ENCODE results near the gene SP5.

DNA sequence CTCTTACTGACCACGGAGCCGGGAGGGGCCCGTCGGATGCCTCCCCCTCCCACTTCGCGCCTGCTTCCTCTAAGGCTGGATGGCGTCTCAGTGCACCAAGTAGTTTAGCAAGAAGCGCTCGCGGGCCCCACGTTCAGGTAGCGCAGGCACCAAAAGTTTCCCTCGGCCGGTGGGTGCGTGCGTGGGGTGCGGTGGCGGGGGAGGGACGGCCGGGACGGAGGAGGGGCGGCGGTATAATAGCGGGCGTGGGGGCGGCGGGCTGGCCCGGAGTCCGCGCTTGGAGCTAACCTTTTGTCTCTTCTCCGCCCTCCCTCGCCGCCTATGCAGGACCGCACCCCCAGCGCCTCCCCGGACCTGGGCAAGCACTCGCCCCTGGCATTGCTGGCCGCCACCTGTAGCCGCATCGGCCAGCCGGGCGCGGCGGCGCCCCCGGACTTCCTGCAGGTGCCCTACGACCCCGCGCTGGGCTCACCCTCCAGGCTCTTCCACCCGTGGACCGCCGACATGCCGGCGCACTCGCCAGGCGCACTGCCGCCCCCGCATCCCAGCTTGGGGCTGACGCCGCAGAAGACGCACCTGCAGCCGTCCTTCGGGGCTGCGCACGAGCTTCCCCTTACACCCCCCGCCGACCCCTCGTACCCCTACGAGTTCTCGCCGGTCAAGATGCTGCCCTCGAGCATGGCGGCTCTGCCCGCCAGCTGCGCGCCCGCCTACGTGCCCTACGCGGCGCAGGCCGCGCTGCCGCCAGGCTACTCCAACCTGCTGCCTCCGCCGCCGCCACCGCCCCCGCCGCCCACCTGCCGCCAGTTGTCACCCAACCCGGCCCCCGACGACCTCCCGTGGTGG is 1.0 kb downstream of the SP5 start:
- TF ChIP-seq CTCF (IDR thresholded peaks at IDR 0.05; ENCODE audit: insufficient read depth, low read depth, low read length) (no peak), EZH2 (IDR thresholded peaks at IDR 0.05; ENCODE audit: insufficient read depth, low read length) (peak; percentile 90)
